Psoas muscle (tissue), 8 donors: Measurements from ENCODE around the gene MBTPS1. TPM values are rescaled to one million over a fixed set of nuclear protein-coding genes. Genes with fewer than 3 reads are reported as not detected.
A peak's percentile ranks its signal among the peaks of the same experiment; 100 is the strongest.

ENCODE experiments used
- ATAC-seq, 4 donors: fragments of 200-7000 bp; cut with Tn5 transposase; one replicate each; pipeline ENCODE4 v1.9.1; 2020; ENCODE audit warnings: moderate library complexity in 3 of 4, mild to moderate bottlenecking in 2 of 4
- DNase-seq, 2 donors: peaks; one replicate each; pipeline ENCODE4 v3.0.0-alpha.2; 2020
- H3K27ac ChIP-seq: fragments of 200-600 bp; one replicate; pipeline ENCODE4 v1.8.0; 2022
- H3K27me3 ChIP-seq, 3 donors: fragments of 200-600 bp in 1 of 3; one replicate each; pipeline versions ENCODE4 v1.6.1 to v1.8.0; 2013 to 2022; ENCODE audit warnings: low read length in 2 of 3, mild to moderate bottlenecking in 2 of 3, moderate library complexity in 1 of 3; ENCODE audit not compliant: insufficient read depth in 3 of 3
- H3K36me3 ChIP-seq, 2 donors: fragments of 200-600 bp in 1 of 2; one replicate each; pipeline versions ENCODE4 v1.6.1 to v1.8.0; 2013 to 2022; ENCODE audit warnings: low read depth in 1 of 2, mild to moderate bottlenecking in 1 of 2, moderate library complexity in 1 of 2; ENCODE audit not compliant: insufficient read depth in 1 of 2
- H3K4me1 ChIP-seq: fragments of 200-600 bp; one replicate; pipeline ENCODE4 v1.8.0; 2022
- H3K4me3 ChIP-seq: fragments of 200-600 bp; one replicate; pipeline ENCODE4 v1.8.0; 2022; ENCODE audit warnings: mild to moderate bottlenecking
- H3K9me3 ChIP-seq: fragments of 200-600 bp; one replicate; pipeline ENCODE4 v1.8.0; 2022
- CTCF ChIP-seq: fragments of 200-600 bp; IDR thresholded peaks from one replicate; pipeline ENCODE4 v1.8.0; 2022; ENCODE audit warnings: antibody characterized with exemption
- WGBS, 3 donors: extraction: QIAGEN DNeasy Blood & Tissue Kit; methylation state at CpG; one replicate each; pipeline versions ENCODE4 v1.1.6 to v1.1.7; 2013; 5-methylcytosine and 5-hydroxymethylcytosine counted together
- intact Hi-C, 2 donors: fragments of 100-400 bp; cut with DNase I; formaldehyde crosslinking; loops; one replicate each; pipeline versions ENCODE4 v1.11.0 to v1.14.2; 2022
- long read RNA-seq, 2 donors: library from polyadenylated mRNA; unstranded; transcript quantifications; one replicate each; pipeline ENCODE4 v2.0.0, GENCODE V29; 2021
- polyA plus RNA-seq, 3 donors: library from polyadenylated mRNA; stranded (reverse); fragments of 200-250 nt; gene quantifications; one replicate each; pipeline ENCODE4 v1.2.3, GENCODE V29; 2013
- total RNA-seq, 4 donors: library from RNA; stranded (reverse); fragmentation: NEBNext Ultra II Directional in 2 of 4; extraction: Animal tissue kit (Norgen Biotek cat#: 25700) in 2 of 4; gene quantifications; one replicate each; pipeline versions ENCODE4 v1.2.1 to v1.2.4, GENCODE V29; 2021 to 2023
- donor health status: healthy with polysubstance abuse.
- donor health status: DM: no; HTN: no; CAD: no; lungs with moderate emphysema.
- donor health status: Bipolar disorder and iron deficiency.
- donor health status: healthy.
- donor health status: DM: yes; HTN: yes; CAD: no.
- donor health status: DM: no; HTN: no; CAD: no.
- donor health status: DM: no; HTN: no; CAD: no.
- donor health status: DM: yes; HTN: yes; CAD: no.

The MBTPS1 gene
- 10 to 100 TPM; 27.0 to 31.8 (median 29.1) TPM for total RNA-seq
- polyA plus RNA-seq = 10 to 100 TPM; 18.6 to 30.9 (median 20.1) TPM
- long read RNA-seq, donor 1, full-length matches to known transcripts = 1 of 10 reads
- long read RNA-seq, donor 1, partial matches to known transcripts = 8 of 10 reads
- long read RNA-seq, donor 1, other reads (novel, unspliced or antisense) = 1 of 10 reads
- long read RNA-seq, donor 2, full-length matches to known transcripts = 6 of 31 reads
- long read RNA-seq, donor 2, partial matches to known transcripts = 15 of 31 reads
- long read RNA-seq, donor 2, other reads (novel, unspliced or antisense) = 10 of 31 reads

- intact Hi-C loops = no loop called here
- 0 to 1% (median 0%) methylated on average over 64 to 94 of the region's 94 CpGs for WGBS, 3 donors
- Histone ChIP-seq H3K9me3 (no peaks in the 10 kb centered on the region), H3K36me3 (peaks cover 0 to 10% of the 10 kb centered on the region in 2 donors), H3K27ac (peak within 1 kb of the TSS; percentile 90), H3K4me3 (peak within 1 kb of the TSS; percentile 77), H3K4me1 (peaks cover 22% of the 10 kb centered on the region), H3K27me3 (no peaks in the 10 kb centered on the region)
- TF ChIP-seq CTCF = no peak
- DNase-seq = peak; percentile 99
- peak; percentile 97 to 99 (median 98) for ATAC-seq
These were observed at the start of gene MBTPS1 for GRCh38 chr16:84116720-84117493. MBTPS1 (minus strand) TSS chr16:84116942; CDS start chr16:84101783, 15,159 bp downstream.

- 86% methylated on average over 7 of the region's 7 CpGs for WGBS, 3 donors
- Histone ChIP-seq H3K27me3 (peaks cover 0 to 15% (median 4%) of the 10 kb centered on the region in 3 donors), H3K4me3 (no peak overlapping the region), H3K36me3 (no peaks in the 10 kb centered on the region), H3K4me1 (no peaks in the 10 kb centered on the region), H3K9me3 (no peaks in the 10 kb centered on the region), H3K27ac (no peak overlapping the region)
- DNase-seq (no peak), ATAC-seq (no peak)
- intact Hi-C loops = no loop called here
- no peak for TF ChIP-seq CTCF
These were observed 49.0 kb upstream of the MBTPS1 start for GRCh38 chr16:84165746-84166145.

DNA sequence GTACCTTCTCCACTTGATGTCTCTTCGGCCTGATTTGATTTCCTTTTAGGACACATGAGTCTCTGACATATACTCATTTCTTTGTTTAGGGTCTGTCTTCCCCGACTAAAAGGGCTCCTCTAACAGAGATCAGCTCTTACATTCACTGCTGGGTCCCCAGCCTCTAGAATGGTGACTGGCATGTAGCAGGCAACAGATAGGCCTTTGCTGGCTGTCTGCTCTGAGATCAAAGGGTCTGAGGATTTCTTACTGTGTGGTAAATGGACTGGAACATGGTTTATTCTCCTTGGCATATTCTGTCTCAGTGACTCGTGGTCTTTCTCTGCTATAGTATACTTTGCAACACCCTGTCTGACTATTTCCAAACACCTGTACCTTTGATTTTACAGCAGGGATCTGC, 45.1 kb upstream of the MBTPS1 start:
- DNase-seq (no peak), ATAC-seq (no peak)
- TF ChIP-seq CTCF = no peak
- intact Hi-C loops = no loop called here
- Histone ChIP-seq H3K36me3 (no peaks in the 10 kb centered on the region), H3K27me3 (peaks cover 0 to 42% (median 3%) of the 10 kb centered on the region in 3 donors), H3K9me3 (no peaks in the 10 kb centered on the region), H3K4me1 (no peaks in the 10 kb centered on the region), H3K27ac (no peak overlapping the region), H3K4me3 (no peak overlapping the region)
- 53 to 55% (median 55%) methylated on average over 3 of the region's 3 CpGs for WGBS, 3 donors

DNA sequence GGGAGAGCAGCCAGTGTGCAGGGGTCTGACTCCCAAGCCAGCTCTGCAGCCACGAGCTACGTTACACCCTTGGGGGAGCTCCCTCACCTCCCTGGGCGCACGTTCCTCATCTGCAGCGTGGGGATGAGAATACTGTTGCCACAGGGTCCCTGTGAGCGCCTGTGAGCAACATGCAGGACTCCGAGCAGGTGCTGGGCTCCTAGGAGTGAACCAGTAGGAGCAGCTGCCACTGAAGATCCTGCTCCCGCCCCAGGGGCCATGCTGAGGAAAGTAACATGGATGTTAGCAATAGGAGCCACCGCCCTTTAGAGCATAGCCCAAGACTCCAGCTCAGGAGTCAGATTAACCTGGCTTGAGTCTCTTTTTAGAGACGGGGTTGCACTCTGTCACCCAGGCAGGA, 44.3 kb upstream of the MBTPS1 start:
- intact Hi-C loops = no loop called here

More for the DNA sequence above, 44.3 kb upstream of the MBTPS1 start:
- no peak for TF ChIP-seq CTCF
- WGBS, 3 donors = 68 to 76% (median 70%) methylated on average over 10 of the region's 10 CpGs
- H3K4me3 ChIP-seq = no peak overlapping the region
- no peaks in the 10 kb centered on the region for H3K4me1 ChIP-seq
- DNase-seq (no peak), ATAC-seq (no peak)
- peaks cover 2% of the 10 kb centered on the region for H3K9me3 ChIP-seq
- no peak overlapping the region for H3K27ac ChIP-seq
- no peaks in the 10 kb centered on the region for H3K36me3 ChIP-seq
- peaks cover 0 to 42% (median 3%) of the 10 kb centered on the region in 3 donors for H3K27me3 ChIP-seq
